ENCODE measurements around the gene DNMT3L.
"Not testable (repeated sequence)": the region's sequence is repeated elsewhere in the genome, so short reads cannot be mapped to it uniquely, and the experiment has no call there.

DNA sequence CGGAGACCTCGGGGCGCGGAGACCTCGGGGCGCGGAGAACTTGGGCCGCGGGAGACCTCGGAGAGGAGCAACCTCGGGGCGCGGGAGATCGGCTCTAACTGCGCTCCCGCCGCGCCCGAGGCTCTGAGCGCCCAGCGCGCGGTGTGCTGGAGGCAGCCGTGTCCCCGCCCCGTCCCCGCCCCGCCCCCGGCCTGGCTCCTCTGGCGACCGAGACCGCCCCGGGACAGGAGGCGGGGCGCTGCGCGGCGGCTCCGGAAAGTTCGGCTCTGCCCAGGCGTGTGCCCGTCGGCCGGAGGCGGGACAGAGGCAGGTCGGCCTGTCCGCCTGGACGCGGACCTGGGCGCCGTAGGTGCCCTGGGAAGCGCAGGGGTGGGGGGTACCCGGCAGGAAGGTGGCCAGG is 20.9 kb downstream of the DNMT3L start, which contains the start of gene ICOSLG:
- TF ChIP-seq, protein P1, sequence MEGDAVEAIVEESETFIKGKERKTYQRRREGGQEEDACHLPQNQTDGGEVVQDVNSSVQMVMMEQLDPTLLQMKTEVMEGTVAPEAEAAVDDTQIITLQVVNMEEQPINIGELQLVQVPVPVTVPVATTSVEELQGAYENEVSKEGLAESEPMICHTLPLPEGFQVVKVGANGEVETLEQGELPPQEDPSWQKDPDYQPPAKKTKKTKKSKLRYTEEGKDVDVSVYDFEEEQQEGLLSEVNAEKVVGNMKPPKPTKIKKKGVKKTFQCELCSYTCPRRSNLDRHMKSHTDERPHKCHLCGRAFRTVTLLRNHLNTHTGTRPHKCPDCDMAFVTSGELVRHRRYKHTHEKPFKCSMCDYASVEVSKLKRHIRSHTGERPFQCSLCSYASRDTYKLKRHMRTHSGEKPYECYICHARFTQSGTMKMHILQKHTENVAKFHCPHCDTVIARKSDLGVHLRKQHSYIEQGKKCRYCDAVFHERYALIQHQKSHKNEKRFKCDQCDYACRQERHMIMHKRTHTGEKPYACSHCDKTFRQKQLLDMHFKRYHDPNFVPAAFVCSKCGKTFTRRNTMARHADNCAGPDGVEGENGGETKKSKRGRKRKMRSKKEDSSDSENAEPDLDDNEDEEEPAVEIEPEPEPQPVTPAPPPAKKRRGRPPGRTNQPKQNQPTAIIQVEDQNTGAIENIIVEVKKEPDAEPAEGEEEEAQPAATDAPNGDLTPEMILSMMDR (conservative IDR thresholded peaks at IDR 0.05; ENCODE audit: low read depth in 2 of 2): not testable (repeated sequence)
- TF ChIP-seq POLR2AphosphoS5 (IDR thresholded peaks at IDR 0.05; ENCODE audit: low read depth); STAT1 (IDR thresholded peaks at IDR 0.05; ENCODE audit: unreplicated experiment); EZH2 (IDR thresholded peaks at IDR 0.05; ENCODE audit: low read depth, unreplicated experiment); CREB1 (CRISPR knock-in tag; IDR thresholded peaks at IDR 0.05; ENCODE audit: low read depth); EZH2phosphoT487 (IDR thresholded peaks at IDR 0.05; ENCODE audit: unreplicated experiment); ZNF114 (CRISPR knock-in tag; IDR thresholded peaks at IDR 0.05); ZNF331 (CRISPR knock-in tag; IDR thresholded peaks at IDR 0.05; ENCODE audit: low read depth); JUNB (IDR thresholded peaks at IDR 0.05; ENCODE audit: unreplicated experiment); NANOG (IDR thresholded peaks at IDR 0.05; ENCODE audit: borderline replicate concordance): not testable (repeated sequence)
- TF ChIP-seq, protein P2, sequence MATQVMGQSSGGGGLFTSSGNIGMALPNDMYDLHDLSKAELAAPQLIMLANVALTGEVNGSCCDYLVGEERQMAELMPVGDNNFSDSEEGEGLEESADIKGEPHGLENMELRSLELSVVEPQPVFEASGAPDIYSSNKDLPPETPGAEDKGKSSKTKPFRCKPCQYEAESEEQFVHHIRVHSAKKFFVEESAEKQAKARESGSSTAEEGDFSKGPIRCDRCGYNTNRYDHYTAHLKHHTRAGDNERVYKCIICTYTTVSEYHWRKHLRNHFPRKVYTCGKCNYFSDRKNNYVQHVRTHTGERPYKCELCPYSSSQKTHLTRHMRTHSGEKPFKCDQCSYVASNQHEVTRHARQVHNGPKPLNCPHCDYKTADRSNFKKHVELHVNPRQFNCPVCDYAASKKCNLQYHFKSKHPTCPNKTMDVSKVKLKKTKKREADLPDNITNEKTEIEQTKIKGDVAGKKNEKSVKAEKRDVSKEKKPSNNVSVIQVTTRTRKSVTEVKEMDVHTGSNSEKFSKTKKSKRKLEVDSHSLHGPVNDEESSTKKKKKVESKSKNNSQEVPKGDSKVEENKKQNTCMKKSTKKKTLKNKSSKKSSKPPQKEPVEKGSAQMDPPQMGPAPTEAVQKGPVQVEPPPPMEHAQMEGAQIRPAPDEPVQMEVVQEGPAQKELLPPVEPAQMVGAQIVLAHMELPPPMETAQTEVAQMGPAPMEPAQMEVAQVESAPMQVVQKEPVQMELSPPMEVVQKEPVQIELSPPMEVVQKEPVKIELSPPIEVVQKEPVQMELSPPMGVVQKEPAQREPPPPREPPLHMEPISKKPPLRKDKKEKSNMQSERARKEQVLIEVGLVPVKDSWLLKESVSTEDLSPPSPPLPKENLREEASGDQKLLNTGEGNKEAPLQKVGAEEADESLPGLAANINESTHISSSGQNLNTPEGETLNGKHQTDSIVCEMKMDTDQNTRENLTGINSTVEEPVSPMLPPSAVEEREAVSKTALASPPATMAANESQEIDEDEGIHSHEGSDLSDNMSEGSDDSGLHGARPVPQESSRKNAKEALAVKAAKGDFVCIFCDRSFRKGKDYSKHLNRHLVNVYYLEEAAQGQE (IDR thresholded peaks at IDR 0.05; ENCODE audit: unreplicated experiment): not testable (repeated sequence)
- TF ChIP-seq, protein P3, sequence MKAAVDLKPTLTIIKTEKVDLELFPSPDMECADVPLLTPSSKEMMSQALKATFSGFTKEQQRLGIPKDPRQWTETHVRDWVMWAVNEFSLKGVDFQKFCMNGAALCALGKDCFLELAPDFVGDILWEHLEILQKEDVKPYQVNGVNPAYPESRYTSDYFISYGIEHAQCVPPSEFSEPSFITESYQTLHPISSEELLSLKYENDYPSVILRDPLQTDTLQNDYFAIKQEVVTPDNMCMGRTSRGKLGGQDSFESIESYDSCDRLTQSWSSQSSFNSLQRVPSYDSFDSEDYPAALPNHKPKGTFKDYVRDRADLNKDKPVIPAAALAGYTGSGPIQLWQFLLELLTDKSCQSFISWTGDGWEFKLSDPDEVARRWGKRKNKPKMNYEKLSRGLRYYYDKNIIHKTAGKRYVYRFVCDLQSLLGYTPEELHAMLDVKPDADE (IDR thresholded peaks at IDR 0.05): not testable (repeated sequence)
- TF ChIP-seq, protein P4, sequence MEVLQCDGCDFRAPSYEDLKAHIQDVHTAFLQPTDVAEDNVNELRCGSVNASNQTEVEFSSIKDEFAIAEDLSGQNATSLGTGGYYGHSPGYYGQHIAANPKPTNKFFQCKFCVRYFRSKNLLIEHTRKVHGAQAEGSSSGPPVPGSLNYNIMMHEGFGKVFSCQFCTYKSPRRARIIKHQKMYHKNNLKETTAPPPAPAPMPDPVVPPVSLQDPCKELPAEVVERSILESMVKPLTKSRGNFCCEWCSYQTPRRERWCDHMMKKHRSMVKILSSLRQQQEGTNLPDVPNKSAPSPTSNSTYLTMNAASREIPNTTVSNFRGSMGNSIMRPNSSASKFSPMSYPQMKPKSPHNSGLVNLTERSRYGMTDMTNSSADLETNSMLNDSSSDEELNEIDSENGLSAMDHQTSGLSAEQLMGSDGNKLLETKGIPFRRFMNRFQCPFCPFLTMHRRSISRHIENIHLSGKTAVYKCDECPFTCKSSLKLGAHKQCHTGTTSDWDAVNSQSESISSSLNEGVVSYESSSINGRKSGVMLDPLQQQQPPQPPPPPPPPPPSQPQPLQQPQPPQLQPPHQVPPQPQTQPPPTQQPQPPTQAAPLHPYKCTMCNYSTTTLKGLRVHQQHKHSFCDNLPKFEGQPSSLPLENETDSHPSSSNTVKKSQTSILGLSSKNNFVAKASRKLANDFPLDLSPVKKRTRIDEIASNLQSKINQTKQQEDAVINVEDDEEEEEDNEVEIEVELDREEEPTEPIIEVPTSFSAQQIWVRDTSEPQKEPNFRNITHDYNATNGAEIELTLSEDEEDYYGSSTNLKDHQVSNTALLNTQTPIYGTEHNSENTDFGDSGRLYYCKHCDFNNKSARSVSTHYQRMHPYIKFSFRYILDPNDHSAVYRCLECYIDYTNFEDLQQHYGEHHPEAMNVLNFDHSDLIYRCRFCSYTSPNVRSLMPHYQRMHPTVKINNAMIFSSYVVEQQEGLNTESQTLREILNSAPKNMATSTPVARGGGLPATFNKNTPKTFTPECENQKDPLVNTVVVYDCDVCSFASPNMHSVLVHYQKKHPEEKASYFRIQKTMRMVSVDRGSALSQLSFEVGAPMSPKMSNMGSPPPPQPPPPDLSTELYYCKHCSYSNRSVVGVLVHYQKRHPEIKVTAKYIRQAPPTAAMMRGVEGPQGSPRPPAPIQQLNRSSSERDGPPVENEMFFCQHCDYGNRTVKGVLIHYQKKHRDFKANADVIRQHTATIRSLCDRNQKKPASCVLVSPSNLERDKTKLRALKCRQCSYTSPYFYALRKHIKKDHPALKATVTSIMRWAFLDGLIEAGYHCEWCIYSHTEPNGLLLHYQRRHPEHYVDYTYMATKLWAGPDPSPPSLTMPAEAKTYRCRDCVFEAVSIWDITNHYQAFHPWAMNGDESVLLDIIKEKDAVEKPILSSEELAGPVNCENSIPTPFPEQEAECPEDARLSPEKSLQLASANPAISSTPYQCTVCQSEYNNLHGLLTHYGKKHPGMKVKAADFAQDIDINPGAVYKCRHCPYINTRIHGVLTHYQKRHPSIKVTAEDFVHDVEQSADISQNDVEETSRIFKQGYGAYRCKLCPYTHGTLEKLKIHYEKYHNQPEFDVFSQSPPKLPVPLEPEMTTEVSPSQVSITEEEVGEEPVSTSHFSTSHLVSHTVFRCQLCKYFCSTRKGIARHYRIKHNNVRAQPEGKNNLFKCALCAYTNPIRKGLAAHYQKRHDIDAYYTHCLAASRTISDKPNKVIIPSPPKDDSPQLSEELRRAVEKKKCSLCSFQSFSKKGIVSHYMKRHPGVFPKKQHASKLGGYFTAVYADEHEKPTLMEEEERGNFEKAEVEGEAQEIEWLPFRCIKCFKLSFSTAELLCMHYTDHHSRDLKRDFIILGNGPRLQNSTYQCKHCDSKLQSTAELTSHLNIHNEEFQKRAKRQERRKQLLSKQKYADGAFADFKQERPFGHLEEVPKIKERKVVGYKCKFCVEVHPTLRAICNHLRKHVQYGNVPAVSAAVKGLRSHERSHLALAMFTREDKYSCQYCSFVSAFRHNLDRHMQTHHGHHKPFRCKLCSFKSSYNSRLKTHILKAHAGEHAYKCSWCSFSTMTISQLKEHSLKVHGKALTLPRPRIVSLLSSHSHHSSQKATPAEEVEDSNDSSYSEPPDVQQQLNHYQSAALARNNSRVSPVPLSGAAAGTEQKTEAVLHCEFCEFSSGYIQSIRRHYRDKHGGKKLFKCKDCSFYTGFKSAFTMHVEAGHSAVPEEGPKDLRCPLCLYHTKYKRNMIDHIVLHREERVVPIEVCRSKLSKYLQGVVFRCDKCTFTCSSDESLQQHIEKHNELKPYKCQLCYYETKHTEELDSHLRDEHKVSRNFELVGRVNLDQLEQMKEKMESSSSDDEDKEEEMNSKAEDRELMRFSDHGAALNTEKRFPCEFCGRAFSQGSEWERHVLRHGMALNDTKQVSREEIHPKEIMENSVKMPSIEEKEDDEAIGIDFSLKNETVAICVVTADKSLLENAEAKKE (CRISPR knock-in tag; IDR thresholded peaks at IDR 0.05): not testable (repeated sequence)

Data from GM23338 (cell line).